ENCODE data around the gene ZBTB20.
"Not testable (repeated sequence)": the region's sequence is repeated elsewhere in the genome, so short reads cannot be mapped to it uniquely, and the experiment has no call there.

The ZBTB20 gene

GRCh38 chr3:114687151-114687550 is 459.9 kb downstream of the ZBTB20 start:
- in situ Hi-C loops (cut with MboI; ENCODE audit: low sequenced_read_pairs): no loop called here

- in situ Hi-C loops (cut with MboI; ENCODE audit: low sequenced_read_pairs): no loop called here
Observed at GRCh38 chr3:114686621-114687020, 460.5 kb downstream of the ZBTB20 start.

DNA sequence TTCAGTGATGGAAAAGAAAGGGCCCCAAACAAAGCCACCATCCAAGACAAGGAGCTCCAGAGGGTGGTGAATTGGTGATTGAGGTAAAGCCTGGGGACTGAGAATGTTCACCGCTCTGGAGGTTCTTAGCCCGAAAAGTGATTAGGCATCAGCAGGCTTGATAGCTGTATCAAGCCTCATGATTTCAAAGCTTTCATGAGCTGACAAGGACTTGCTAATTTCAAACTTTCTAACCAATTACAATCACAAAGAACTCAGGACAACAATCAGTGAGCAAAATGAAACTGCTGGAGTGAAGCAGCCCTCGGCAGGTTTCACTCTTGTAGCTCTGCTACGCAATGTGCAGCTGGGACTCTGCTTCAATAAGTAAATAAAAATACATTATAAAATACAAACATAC is 461.9 kb downstream of the ZBTB20 start:
- in situ Hi-C loops (cut with MboI; ENCODE audit: low sequenced_read_pairs): no loop called here

DNA sequence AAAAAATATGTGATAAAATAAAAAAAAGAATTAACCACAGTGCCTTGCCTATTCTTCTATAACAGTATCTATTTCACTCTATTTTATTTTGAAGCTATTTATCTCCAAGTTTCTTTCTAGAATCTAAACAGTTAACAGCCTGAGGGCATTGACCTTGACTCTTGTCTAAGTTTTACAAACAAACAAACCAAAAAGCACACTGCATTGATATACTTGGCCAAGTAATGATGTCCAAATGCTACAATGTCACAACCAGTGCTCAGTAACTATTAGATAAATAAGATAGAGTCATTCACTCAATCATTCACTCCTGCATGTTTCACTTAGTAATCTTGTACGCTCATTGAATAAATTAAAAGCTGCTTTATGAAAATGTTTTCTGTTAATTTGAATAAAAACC is 466.8 kb downstream of the ZBTB20 start:
- in situ Hi-C loops (cut with MboI; ENCODE audit: low sequenced_read_pairs): no loop called here

GRCh38 chr3:114679773-114680172 is 467.3 kb downstream of the ZBTB20 start:
- in situ Hi-C loops (cut with MboI; ENCODE audit: low sequenced_read_pairs): not testable (repeated sequence)

DNA sequence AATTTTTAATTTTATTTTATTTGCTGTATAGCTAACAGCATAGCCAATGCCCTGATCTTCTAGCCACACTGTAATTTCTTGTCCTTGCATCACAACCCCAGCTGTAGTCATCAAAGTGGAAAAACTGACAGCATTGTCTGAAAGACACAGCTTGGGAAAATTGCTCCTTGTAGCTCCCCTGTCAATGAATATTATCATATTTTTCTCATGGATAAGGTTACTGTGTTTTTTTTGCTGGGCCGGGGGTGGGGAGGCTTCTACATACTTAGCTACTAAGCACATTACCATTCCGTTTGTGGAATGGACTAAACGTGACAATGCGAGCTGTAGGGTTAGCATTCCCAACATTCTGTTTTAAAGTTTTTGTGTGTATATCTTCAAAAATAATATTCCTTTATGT is 472.0 kb downstream of the ZBTB20 start:
- in situ Hi-C loops (cut with MboI; ENCODE audit: low sequenced_read_pairs): no loop called here

- in situ Hi-C loops (cut with MboI; ENCODE audit: low sequenced_read_pairs): no loop called here
Observed at GRCh38 chr3:114674036-114674435, 473.1 kb downstream of the ZBTB20 start.

DNA sequence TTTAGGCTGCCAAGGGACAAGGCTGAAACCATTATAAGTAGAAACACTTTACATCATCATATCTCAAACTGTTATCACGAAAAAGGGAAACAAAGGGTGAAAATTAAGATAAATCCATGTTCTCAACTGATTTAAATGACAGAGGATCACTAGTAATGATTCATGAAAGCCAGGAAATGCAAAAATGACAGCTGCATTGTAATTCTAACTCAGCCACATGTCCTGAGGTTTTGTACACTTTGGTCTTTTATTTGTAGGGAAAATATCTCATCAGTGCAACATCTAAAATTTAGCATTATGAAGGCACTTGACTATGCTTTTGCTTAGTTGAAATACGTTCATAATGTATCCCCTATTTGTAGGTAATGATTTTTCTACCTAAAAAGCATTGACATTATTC is 473.6 kb downstream of the ZBTB20 start:
- in situ Hi-C loops (cut with MboI; ENCODE audit: low sequenced_read_pairs): no loop called here

DNA sequence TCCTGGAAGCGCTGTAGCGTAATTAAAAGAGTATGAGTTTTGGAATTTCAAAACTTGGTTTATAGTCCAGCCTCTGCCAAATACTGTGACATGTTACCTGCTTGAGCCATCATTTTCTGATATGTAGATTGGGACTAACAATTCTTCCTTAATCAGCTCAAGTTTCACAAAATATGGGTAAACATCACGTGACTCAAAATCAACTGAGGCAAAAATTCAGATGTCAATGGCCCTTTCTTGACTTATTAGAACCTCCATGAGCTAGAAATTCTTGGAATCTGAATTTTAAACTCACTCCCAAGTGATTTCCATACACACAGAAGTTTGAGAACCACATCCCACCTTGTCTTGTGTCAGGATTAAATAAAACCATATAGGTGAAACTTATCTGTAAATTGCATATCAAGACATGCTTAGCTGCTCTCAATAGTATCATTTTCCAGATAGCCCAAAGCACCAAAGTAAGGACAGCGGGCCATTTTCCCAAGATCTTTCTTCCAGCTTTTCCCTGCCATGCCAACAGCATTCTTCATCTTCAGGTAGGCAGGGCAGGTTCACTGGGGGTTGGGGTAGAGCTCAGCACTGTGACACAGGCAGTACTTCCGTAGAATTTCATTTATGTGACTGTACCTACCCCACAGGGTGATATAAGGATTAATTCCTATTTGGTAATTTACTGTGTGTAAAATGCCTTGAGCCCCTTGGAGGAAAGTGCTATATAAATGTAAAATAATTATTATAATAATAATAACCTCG is 474.2 kb downstream of the ZBTB20 start:
- in situ Hi-C loops (cut with MboI; ENCODE audit: low sequenced_read_pairs): no loop called here

GRCh38 chr3:114671741-114672510 is 475.2 kb downstream of the ZBTB20 start:
- in situ Hi-C loops (cut with MboI; ENCODE audit: low sequenced_read_pairs): no loop called here

GRCh38 chr3:114669614-114670013 is 477.5 kb downstream of the ZBTB20 start:
- in situ Hi-C loops (cut with MboI; ENCODE audit: low sequenced_read_pairs): no loop called here

GRCh38 chr3:114668099-114668498 is 479.0 kb downstream of the ZBTB20 start:
- in situ Hi-C loops (cut with MboI; ENCODE audit: low sequenced_read_pairs): no loop called here

DNA sequence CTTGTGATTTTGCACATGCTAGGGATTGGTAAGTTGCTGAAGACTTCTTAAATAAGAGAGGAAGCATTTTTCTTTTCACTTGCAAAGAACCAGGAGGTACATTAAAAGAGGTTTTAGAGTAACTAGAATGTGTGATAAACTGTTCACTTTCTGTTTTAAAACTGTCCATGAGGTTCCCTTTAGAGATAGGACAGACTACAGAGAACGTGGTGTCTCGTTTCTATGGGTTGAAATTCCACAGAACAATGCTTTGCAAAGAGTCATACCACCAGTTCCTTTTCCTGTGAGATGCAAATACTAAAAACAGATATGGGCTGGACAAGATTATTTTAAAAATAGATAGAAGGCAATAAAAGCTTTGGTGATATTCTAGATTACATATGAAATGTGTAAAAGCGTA is 480.5 kb downstream of the ZBTB20 start:
- in situ Hi-C loops (cut with MboI; ENCODE audit: low sequenced_read_pairs): no loop called here

DNA sequence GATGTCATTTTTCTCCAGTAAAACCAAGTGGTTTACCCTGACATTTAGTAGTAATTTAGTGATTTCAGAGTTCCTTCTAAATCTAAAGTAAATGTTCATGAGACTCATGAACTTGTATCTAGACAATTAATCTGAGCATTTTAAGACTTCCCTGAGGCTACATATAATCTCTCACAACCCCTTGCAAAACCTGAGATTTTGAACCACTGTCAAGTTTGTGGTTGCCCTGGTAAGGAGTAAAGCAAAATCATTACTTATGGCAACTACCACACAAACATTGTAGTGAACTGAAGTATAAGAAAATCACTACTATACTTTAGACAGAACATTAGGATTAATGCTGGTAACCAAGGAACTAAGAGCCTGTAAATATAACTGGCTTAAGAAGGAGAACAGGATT is 483.1 kb downstream of the ZBTB20 start:
- in situ Hi-C loops (cut with MboI; ENCODE audit: low sequenced_read_pairs): no loop called here

GRCh38 chr3:114660808-114661207 is 486.3 kb downstream of the ZBTB20 start:
- in situ Hi-C loops (cut with MboI; ENCODE audit: low sequenced_read_pairs): no loop called here

GRCh38 chr3:114660124-114660523 is 487.0 kb downstream of the ZBTB20 start:
- in situ Hi-C loops (cut with MboI; ENCODE audit: low sequenced_read_pairs): no loop called here

DNA sequence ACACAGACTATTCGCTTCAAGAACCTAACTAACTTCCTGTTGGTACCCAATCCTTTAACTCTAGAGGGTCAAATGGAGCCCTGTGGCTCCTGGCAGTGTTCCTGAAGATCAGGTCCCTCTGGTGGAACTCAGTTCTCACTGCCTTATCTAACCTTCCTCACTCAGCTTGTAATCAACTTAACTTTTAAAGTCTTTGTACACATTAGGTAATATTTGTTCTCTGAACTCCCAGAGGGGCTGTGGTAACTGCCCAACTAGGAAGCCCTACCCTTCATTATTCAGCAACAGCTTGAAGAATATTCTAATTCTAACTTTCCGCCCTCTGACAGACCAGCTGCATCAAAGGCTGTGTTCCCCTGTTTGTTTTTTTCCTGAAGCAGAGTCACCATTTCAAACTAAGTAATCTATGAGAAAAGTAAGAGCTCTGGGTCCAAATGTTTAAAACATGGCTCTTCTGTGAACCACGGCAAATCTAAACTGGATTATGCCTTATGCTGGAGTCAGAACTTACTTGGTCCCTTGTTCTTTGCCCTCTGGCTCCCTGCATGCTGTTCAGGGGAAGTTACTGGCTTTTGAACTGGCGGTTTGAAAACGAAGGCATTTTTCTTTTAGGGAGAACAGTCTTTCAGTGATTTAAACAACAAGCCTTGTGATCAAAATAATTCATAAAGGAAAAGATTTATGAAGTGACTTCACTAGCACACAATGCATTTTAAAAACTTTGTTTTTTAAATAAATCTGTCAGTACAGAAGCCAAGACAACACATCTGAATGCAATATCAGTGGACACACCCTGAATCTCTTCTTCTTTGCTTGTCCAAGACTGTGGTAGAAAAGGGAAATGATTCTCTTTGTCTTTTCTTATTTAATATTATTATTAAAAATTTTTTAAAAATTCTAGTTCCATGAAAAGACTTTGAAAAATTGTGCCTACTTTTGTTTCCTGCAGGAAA is 487.7 kb downstream of the ZBTB20 start:
- in situ Hi-C loops (cut with MboI; ENCODE audit: low sequenced_read_pairs): no loop called here

DNA sequence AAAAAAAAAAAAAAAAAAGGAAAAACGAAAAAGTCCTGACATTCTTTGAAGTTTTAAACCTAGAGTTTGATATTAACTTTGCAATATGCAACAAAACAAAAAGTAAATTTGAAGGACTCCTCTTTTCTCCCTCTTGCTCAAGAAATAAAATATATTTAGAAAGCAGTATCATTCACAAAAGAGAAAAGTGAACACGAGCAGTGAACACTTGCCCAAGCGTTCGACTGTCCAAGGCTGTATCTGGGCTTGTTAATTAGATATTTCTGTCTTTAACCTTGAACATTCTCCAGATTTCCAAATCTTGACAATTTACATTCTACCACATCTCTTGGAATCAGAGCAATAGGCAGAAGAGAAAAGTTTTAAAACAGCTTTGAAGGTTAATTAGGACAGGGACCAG is 495.5 kb downstream of the ZBTB20 start:
- in situ Hi-C loops (cut with MboI; ENCODE audit: low sequenced_read_pairs): no loop called here

GRCh38 chr3:114650808-114651207 is 496.3 kb downstream of the ZBTB20 start:
- in situ Hi-C loops (cut with MboI; ENCODE audit: low sequenced_read_pairs): no loop called here

DNA sequence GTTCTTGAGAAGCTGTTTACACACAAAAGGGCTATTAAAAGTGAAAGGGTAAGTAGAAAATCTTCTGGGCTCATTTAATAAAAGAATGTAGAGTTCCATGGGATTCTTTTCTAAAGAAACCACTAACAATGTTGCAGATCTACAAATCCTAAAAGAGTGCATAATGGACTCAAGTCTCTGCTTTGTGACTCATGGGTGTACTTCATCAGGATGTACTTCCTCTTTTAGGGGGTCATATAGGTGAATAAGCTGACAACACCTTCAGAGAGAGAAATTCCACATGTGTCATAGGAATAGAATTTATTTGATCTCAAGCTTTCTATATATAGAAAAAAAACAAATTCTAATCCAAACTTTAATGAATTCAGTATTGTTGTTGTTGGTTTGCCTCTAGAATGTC is 497.8 kb downstream of the ZBTB20 start:
- in situ Hi-C loops (cut with MboI; ENCODE audit: low sequenced_read_pairs): no loop called here

DNA sequence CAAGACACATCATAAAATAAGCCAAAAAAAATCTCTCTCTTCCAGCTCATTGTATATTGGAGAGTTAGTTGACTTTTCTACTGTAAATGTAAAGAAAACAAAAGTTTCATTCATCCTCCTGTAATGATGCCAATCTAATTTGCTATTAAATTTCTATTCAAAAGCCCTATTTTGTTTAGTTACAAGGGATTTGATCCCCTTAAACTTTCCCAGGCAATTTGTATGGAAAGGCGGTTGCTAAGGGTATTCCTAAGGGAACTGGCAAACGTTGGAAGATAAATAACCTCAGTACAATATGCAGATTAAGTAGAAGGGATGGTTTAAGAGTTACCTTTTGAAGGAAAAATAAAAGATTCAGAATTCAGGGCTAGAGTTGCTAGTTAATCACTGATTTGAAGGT is 500.6 kb downstream of the ZBTB20 start:
- in situ Hi-C loops (cut with MboI; ENCODE audit: low sequenced_read_pairs): no loop called here

All from HL-60/S4 (cell line).